Neutrophil (primary cell): ENCODE measurements around the gene PPIL1.

Experiments used
- H3K27ac ChIP-seq: fragments of 200-600 bp; sonication (generic); 2 replicates; pipeline ENCODE4 v1.5.1; 2016; ENCODE audit warnings: mild to moderate bottlenecking, moderate library complexity
- H3K27me3 ChIP-seq: fragments of 200-600 bp; sonication (generic); 2 replicates; pipeline ENCODE4 v1.6.0; 2016; ENCODE audit warnings: mild to moderate bottlenecking
- H3K36me3 ChIP-seq: fragments of 200-600 bp; sonication (generic); 2 replicates; pipeline ENCODE4 v1.5.1; 2017
- H3K4me1 ChIP-seq, 2 experiments: fragments of 200-600 bp in 1 of 2; sonication (generic) in 1 of 2; 1 replicate in 1 of 2; 2 replicates in 1 of 2; pipeline versions ENCODE4 v1.5.1 to v1.6.1; 2013 to 2016; ENCODE audit warnings: low read depth in 1 of 2, low read length in 1 of 2, mild to moderate bottlenecking in 1 of 2, moderate library complexity in 1 of 2; ENCODE audit not compliant: control insufficient read depth in 1 of 2, insufficient read depth in 1 of 2
- H3K4me3 ChIP-seq, 2 experiments: fragments of 200-600 bp in 1 of 2; sonication (generic) in 1 of 2; 1 replicate in 1 of 2; 2 replicates in 1 of 2; pipeline ENCODE4 v1.5.1; 2013 to 2016; ENCODE audit warnings: low read depth in 1 of 2, low read length in 1 of 2, mild to moderate bottlenecking in 1 of 2, moderate library complexity in 1 of 2
- H3K9me3 ChIP-seq: fragments of 200-600 bp; sonication (generic); 2 replicates; pipeline ENCODE4 v1.5.1; 2016
- TF ChIP-seq, protein P1 (sequence below): fragments of 200-600 bp; sonication (generic); IDR thresholded peaks from 2 replicates; pipeline ENCODE4 v1.5.1; 2016; ENCODE audit warnings: antibody characterized with exemption

The PPIL1 gene

DNA sequence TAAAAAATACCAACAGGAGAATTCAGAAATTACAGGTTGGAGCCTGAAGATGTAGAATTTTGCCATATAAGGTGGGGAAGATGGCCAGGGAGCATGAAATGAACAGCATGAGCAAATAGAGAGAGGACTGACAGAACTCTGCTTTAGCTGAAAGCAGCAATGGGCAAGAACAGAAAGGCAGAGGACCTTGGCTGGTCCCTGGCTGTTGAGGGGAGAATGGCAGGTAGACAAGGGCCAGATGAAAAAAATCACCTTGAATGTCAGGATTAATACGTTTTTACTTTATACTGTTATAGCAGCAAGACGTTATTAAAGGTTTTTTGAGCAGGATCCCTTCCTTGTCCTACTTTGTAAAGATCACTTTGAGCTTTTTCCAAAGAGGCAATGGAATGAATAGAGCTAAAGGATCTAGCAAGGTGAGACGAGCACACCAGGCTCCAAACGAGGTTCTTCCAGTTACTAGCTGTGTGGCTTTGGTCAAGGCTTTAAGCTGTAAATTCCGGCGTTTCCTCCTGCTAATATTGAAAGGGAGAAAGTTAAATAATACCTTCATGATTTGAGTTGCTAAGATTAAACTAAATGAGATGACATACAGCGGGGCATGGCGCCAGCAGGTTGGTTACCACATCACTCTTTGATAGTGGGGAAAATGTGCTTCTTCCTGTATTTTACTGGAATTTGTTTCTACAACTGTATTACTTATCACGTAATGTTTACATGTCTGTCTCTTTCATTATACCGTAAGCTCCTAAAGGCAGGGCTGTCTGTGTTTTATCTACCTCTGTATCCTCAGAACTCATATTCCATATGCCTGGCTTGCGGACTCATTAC is 776 bp downstream of the PPIL1 start:
- peaks cover 18 to 19% of the 10 kb centered on the region in 2 experiments for H3K4me1 ChIP-seq
- H3K9me3 ChIP-seq = no peaks in the 10 kb centered on the region
- peak overlapping the region; percentile 88 to 93 for H3K4me3 ChIP-seq
- no peaks in the 10 kb centered on the region for H3K27me3 ChIP-seq
- TF ChIP-seq, protein P1, sequence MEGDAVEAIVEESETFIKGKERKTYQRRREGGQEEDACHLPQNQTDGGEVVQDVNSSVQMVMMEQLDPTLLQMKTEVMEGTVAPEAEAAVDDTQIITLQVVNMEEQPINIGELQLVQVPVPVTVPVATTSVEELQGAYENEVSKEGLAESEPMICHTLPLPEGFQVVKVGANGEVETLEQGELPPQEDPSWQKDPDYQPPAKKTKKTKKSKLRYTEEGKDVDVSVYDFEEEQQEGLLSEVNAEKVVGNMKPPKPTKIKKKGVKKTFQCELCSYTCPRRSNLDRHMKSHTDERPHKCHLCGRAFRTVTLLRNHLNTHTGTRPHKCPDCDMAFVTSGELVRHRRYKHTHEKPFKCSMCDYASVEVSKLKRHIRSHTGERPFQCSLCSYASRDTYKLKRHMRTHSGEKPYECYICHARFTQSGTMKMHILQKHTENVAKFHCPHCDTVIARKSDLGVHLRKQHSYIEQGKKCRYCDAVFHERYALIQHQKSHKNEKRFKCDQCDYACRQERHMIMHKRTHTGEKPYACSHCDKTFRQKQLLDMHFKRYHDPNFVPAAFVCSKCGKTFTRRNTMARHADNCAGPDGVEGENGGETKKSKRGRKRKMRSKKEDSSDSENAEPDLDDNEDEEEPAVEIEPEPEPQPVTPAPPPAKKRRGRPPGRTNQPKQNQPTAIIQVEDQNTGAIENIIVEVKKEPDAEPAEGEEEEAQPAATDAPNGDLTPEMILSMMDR = no peak
- H3K36me3 ChIP-seq = no peaks in the 10 kb centered on the region
- peak overlapping the region; percentile 75 for H3K27ac ChIP-seq

- H3K4me3 ChIP-seq = no peak overlapping the region
- no peaks in the 10 kb centered on the region for H3K9me3 ChIP-seq
- peaks cover 18 to 19% of the 10 kb centered on the region in 2 experiments for H3K4me1 ChIP-seq
- TF ChIP-seq, protein P1 = no peak
- H3K36me3 ChIP-seq = no peaks in the 10 kb centered on the region
- no peak overlapping the region for H3K27ac ChIP-seq
- H3K27me3 ChIP-seq = no peaks in the 10 kb centered on the region
These were observed 1.5 kb downstream of the PPIL1 start for GRCh38 chr6:36873115-36873514.

DNA sequence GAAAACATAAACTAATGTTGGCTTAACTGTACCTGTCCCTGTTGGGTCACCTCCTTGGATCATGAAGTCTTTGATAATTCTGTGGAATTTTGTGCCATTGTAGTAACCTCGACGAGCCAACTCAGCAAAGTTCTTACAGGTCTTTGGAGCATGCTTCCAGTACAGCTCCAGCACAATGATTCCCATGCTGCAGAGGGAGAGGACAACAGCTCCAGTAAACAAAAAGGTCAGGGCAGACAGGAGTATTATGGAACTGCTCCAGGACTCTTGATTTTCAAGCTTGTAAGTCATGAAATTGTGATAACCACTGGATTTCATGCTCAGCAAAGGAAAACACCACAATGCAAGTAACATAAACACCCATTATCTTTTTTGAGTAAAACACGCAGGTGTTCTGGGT is 2.9 kb downstream of the PPIL1 start:
- H3K9me3 ChIP-seq = no peaks in the 10 kb centered on the region
- no peaks in the 10 kb centered on the region for H3K36me3 ChIP-seq
- no peak overlapping the region for H3K4me3 ChIP-seq
- no peaks in the 10 kb centered on the region for H3K27me3 ChIP-seq
- H3K27ac ChIP-seq = no peak overlapping the region
- H3K4me1 ChIP-seq = peaks cover 18 to 19% of the 10 kb centered on the region in 2 experiments
- TF ChIP-seq, protein P1 = no peak

- H3K36me3 ChIP-seq = peaks cover 4% of the 10 kb centered on the region
- H3K27ac ChIP-seq = no peak overlapping the region
- no peaks in the 10 kb centered on the region for H3K4me1 ChIP-seq
- H3K9me3 ChIP-seq = no peaks in the 10 kb centered on the region
- TF ChIP-seq, protein P1 = no peak
- H3K27me3 ChIP-seq = no peaks in the 10 kb centered on the region
- no peak overlapping the region for H3K4me3 ChIP-seq
These were observed 7.0 kb downstream of the PPIL1 start for GRCh38 chr6:36867471-36868224.

- Histone ChIP-seq H3K4me3 (no peak overlapping the region), H3K27me3 (no peaks in the 10 kb centered on the region), H3K4me1 (no peaks in the 10 kb centered on the region), H3K36me3 (peaks cover 10% of the 10 kb centered on the region), H3K27ac (no peak overlapping the region), H3K9me3 (no peaks in the 10 kb centered on the region)
- TF ChIP-seq, protein P1 = no peak
These were observed 8.8 kb downstream of the PPIL1 start for GRCh38 chr6:36865835-36866234.
